HG02678 (cell line): Measurements from ENCODE around the gene TMCC1.
A peak's percentile ranks its signal among the peaks of the same experiment; 100 is the strongest.
"Not testable (repeated sequence)": the region's sequence is repeated elsewhere in the genome, so short reads cannot be mapped to it uniquely, and the experiment has no call there.

Experiments
- ATAC-seq: cut with Tn5 transposase; IDR thresholded peaks from one replicate; pipeline ENCODE4 v1.9.1; 2021; ENCODE audit warnings: mild to moderate bottlenecking, moderate library complexity; ENCODE audit not compliant: unreplicated experiment

Gene TMCC1

GRCh38 chr3:129892857-129893580 is 492 bp downstream of the TMCC1 start:
- ATAC-seq = peak; percentile 75

- ATAC-seq = no peak
Observed at GRCh38 chr3:129892486-129892856, 1.0 kb downstream of the TMCC1 start.

GRCh38 chr3:129890891-129891290 is 2.6 kb downstream of the TMCC1 start:
- no peak for ATAC-seq

GRCh38 chr3:129890125-129890524 is 3.4 kb downstream of the TMCC1 start:
- peak; percentile 19 for ATAC-seq

- no peak for ATAC-seq
Observed at GRCh38 chr3:129888771-129889170, 4.7 kb downstream of the TMCC1 start.

- no peak for ATAC-seq
Observed at GRCh38 chr3:129881261-129881660, 12.2 kb downstream of the TMCC1 start.

GRCh38 chr3:129878355-129878754 is 15.2 kb downstream of the TMCC1 start:
- no peak for ATAC-seq

- ATAC-seq = not testable (repeated sequence)
Observed at GRCh38 chr3:129874479-129874878, 19.0 kb downstream of the TMCC1 start.

- ATAC-seq = no peak
Observed at GRCh38 chr3:129868912-129869311, 24.6 kb downstream of the TMCC1 start.

GRCh38 chr3:129867506-129868124 is 25.9 kb downstream of the TMCC1 start:
- no peak for ATAC-seq

- ATAC-seq = no peak
Observed at GRCh38 chr3:129865806-129866205, 27.7 kb downstream of the TMCC1 start.

- no peak for ATAC-seq
Observed at GRCh38 chr3:129864519-129864918, 29.0 kb downstream of the TMCC1 start.

GRCh38 chr3:129859272-129859671 is 34.2 kb downstream of the TMCC1 start:
- ATAC-seq = no peak

- no peak for ATAC-seq
Observed at GRCh38 chr3:129857899-129858298, 35.6 kb downstream of the TMCC1 start.

- ATAC-seq = not testable (repeated sequence)
Observed at GRCh38 chr3:129856790-129857189, 36.7 kb downstream of the TMCC1 start.

GRCh38 chr3:129855832-129856419 is 37.6 kb downstream of the TMCC1 start:
- ATAC-seq = no peak

- ATAC-seq = no peak
Observed at GRCh38 chr3:129855170-129855831, 38.2 kb downstream of the TMCC1 start.

GRCh38 chr3:129854460-129854859 is 39.1 kb downstream of the TMCC1 start:
- ATAC-seq = no peak

- no peak for ATAC-seq
Observed at GRCh38 chr3:129845956-129846355, 47.6 kb downstream of the TMCC1 start.

GRCh38 chr3:129840707-129841360 is 52.7 kb downstream of the TMCC1 start:
- ATAC-seq = no peak

GRCh38 chr3:129838086-129838485 is 55.4 kb downstream of the TMCC1 start:
- no peak for ATAC-seq
